ENCODE results near the gene FMN1. TPM values are rescaled to one million over a fixed set of nuclear protein-coding genes. Genes with fewer than 3 reads are reported as not detected.

The FMN1 gene
- total RNA-seq, 1 experiment from 2014 or later, result 25.8 TPM

- CTCF ChIA-PET, result no interaction called here
- Histone ChIP-seq H2AFZ (no peak overlapping the region), H3K27ac (no peak overlapping the region), H3K79me2 (ENCODE audit: low read depth) (no peaks in the 10 kb centered on the region), H3K27me3 (ENCODE audit: insufficient read depth, low read depth) (no peaks in the 10 kb centered on the region), H3K36me3 (ENCODE audit: low read depth) (no peaks in the 10 kb centered on the region), H3F3A (ENCODE audit: insufficient read depth, low read depth) (no peaks in the 10 kb centered on the region), H3K4me3 (no peak overlapping the region), H3K4me2 (no peak overlapping the region), H3K4me1 (replicated peaks; ENCODE audit: insufficient read depth) (0 out of 2 replicates have a peak, but pooled peaks cover 6% of the 10 kb centered on the region), H3K9me2 (ENCODE audit: insufficient read depth) (no peaks in the 10 kb centered on the region), H3K9me3 (ENCODE audit: insufficient read depth, low read depth) (no peaks in the 10 kb centered on the region; the same call in 1 of the 2 replicates), H4K20me1 (ENCODE audit: insufficient read depth) (no peaks in the 10 kb centered on the region)
- intact Hi-C loops (cut with micrococcal nuclease; ENCODE audit: unreplicated experiment), result no loop called here
- POLR2A ChIA-PET (ENCODE audit: unreplicated experiment), result interaction anchor here (0.7 kb wide), 1 partner anchor 13 kb away, joined by 3 read pairs; no protein-coding TSS in a partner anchor
- TF ChIP-seq, protein P1, sequence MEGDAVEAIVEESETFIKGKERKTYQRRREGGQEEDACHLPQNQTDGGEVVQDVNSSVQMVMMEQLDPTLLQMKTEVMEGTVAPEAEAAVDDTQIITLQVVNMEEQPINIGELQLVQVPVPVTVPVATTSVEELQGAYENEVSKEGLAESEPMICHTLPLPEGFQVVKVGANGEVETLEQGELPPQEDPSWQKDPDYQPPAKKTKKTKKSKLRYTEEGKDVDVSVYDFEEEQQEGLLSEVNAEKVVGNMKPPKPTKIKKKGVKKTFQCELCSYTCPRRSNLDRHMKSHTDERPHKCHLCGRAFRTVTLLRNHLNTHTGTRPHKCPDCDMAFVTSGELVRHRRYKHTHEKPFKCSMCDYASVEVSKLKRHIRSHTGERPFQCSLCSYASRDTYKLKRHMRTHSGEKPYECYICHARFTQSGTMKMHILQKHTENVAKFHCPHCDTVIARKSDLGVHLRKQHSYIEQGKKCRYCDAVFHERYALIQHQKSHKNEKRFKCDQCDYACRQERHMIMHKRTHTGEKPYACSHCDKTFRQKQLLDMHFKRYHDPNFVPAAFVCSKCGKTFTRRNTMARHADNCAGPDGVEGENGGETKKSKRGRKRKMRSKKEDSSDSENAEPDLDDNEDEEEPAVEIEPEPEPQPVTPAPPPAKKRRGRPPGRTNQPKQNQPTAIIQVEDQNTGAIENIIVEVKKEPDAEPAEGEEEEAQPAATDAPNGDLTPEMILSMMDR (conservative IDR thresholded peaks at IDR 0.05), result no peak
- TF ChIP-seq EZH2 (IDR thresholded peaks at IDR 0.05; ENCODE audit: low read depth), result no peak
- BruUV-seq (replicated peaks), result no TSS peak
- DNase-seq, result no peak
These were observed 387.2 kb downstream of the FMN1 start for GRCh38 chr15:32807331-32807730.

GRCh38 chr15:32803631-32804030 lies 390.9 kb downstream of the FMN1 start:
- intact Hi-C loops (cut with micrococcal nuclease; ENCODE audit: unreplicated experiment), result no loop called here
- no peaks in the 10 kb centered on the region for H3K9me2 ChIP-seq (ENCODE audit: insufficient read depth)
- H3K36me3 ChIP-seq (ENCODE audit: low read depth), result no peaks in the 10 kb centered on the region
- TF ChIP-seq, protein P1 (conservative IDR thresholded peaks at IDR 0.05), result no peak
- TF ChIP-seq EZH2 (IDR thresholded peaks at IDR 0.05; ENCODE audit: low read depth), result no peak
- H3F3A ChIP-seq (ENCODE audit: insufficient read depth, low read depth), result no peaks in the 10 kb centered on the region
- H3K4me3 ChIP-seq, result no peak overlapping the region
- H3K27ac ChIP-seq, result no peak overlapping the region
- H2AFZ ChIP-seq, result no peak overlapping the region
- BruUV-seq (replicated peaks), result no TSS peak
- H3K27me3 ChIP-seq (ENCODE audit: insufficient read depth, low read depth), result no peaks in the 10 kb centered on the region
- DNase-seq, result no peak
- no peaks in the 10 kb centered on the region; the same call in 1 of the 2 replicates for H3K9me3 ChIP-seq (ENCODE audit: insufficient read depth, low read depth)
- no peaks in the 10 kb centered on the region for H4K20me1 ChIP-seq (ENCODE audit: insufficient read depth)
- H3K4me2 ChIP-seq, result no peak overlapping the region
- POLR2A ChIA-PET (ENCODE audit: unreplicated experiment), result interaction anchor here (0.5 kb wide), 1 partner anchor 56 kb away, joined by 3 read pairs; no protein-coding TSS in a partner anchor
- no peaks in the 10 kb centered on the region for H3K79me2 ChIP-seq (ENCODE audit: low read depth)
- CTCF ChIA-PET, result no interaction called here
- H3K4me1 ChIP-seq (replicated peaks; ENCODE audit: insufficient read depth), result peaks cover 11% of the 10 kb centered on the region; the same call in 1 of the 2 replicates

GRCh38 chr15:32802286-32802936 lies 392.1 kb downstream of the FMN1 start:
- Histone ChIP-seq H2AFZ (no peak overlapping the region), H3K9me2 (ENCODE audit: insufficient read depth) (no peaks in the 10 kb centered on the region), H3K27ac (no peak overlapping the region), H3K4me2 (no peak overlapping the region), H3K9me3 (ENCODE audit: insufficient read depth, low read depth) (no peaks in the 10 kb centered on the region; the same call in 1 of the 2 replicates), H3K4me3 (no peak overlapping the region), H3K27me3 (ENCODE audit: insufficient read depth, low read depth) (no peaks in the 10 kb centered on the region), H3K36me3 (ENCODE audit: low read depth) (no peaks in the 10 kb centered on the region), H4K20me1 (ENCODE audit: insufficient read depth) (no peaks in the 10 kb centered on the region), H3K79me2 (ENCODE audit: low read depth) (no peaks in the 10 kb centered on the region), H3K4me1 (replicated peaks; ENCODE audit: insufficient read depth) (peaks cover 11% of the 10 kb centered on the region; the same call in 1 of the 2 replicates), H3F3A (ENCODE audit: insufficient read depth, low read depth) (no peaks in the 10 kb centered on the region)
- ChIA-PET POLR2A (ENCODE audit: unreplicated experiment) (no interaction called here), CTCF (no interaction called here)
- DNase-seq, result peak in 1 of 2 experiments; percentile 64
- intact Hi-C loops (cut with micrococcal nuclease; ENCODE audit: unreplicated experiment), result no loop called here
- BruUV-seq (replicated peaks), result no TSS peak
- no peak for TF ChIP-seq EZH2 (IDR thresholded peaks at IDR 0.05; ENCODE audit: low read depth)
- TF ChIP-seq, protein P1 (conservative IDR thresholded peaks at IDR 0.05), result no peak
